ENCODE results near the gene HOXA13. TPM values are rescaled to one million over a fixed set of nuclear protein-coding genes. Genes with fewer than 3 reads are reported as not detected.

HOXA13 gene
- total RNA-seq, 4 donors from 2014 or later, result not detected

DNA sequence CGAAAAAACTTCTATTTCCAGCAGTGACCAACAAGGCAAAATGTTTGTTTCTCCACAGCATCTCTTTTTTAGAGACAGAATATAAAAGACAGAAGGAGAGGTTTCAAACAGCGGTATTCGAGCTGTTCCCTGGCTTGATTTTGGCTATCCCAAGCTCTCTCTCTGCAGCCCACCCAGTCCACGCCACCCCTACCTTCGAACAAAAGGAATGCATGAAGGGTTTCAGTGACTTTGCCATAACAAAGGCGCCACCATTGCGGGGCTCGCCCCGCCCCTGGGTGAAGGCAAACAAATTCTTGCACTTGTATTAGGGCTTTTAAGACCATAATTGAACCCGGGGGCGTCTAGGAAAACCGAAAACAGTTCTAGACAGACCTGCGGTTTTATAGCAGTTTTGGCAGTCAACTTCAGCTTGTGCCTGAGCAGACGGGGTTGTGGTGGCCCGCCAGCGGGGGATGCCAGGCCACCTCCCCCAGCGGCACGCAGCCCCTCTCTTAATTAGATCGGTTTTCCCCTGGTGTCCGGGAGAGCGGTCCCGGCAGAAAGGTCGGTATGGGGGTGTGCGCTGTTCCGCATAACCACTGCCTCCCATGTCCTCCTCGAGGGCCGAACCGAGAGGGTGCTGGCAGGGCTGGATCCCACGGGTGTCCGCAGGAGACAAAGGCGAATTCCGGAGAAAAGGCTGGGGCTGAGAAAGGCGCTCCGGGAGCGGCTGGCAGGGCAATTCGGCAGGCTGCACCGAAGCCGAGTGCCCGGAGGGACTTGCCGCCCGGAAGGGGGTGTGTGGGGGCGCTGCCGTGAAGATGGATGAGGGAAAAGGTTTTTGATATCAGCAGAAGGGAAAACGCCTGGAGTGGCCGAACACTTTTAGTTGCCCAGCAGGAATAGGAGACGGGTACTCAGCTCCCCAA is 12.2 kb downstream of the HOXA13 start:
- Histone ChIP-seq H3K9me3 (no peaks in the 10 kb centered on the region), H3K4me1 (peaks cover 47 to 71% (median 61%) of the 10 kb centered on the region in 4 donors), H3K4me3 (peak overlapping the region in 2 of 4 donors; percentile 20 to 27), H3K27me3 (peaks cover 15 to 100% (median 95%) of the 10 kb centered on the region in 4 donors), H3K36me3 (no peaks in the 10 kb centered on the region), H3K27ac (replicated peaks in 1 of 4) (no peak overlapping the region)
- DNase-seq (ENCODE audit: extremely low spot score), result no peak
- WGBS, result 8% methylated on average over 37 of the region's 46 CpGs
- TF ChIP-seq EP300 (IDR thresholded peaks at IDR 0.05), result no peak
- TF ChIP-seq POLR2AphosphoS5 (IDR thresholded peaks at IDR 0.05), result no peak
- no peak for TF ChIP-seq POLR2A (IDR thresholded peaks at IDR 0.05; ENCODE audit: low read depth)
- no peak for TF ChIP-seq CTCF (IDR thresholded peaks at IDR 0.05)
- intact Hi-C loops (cut with DNase I), result no loop called here

DNA sequence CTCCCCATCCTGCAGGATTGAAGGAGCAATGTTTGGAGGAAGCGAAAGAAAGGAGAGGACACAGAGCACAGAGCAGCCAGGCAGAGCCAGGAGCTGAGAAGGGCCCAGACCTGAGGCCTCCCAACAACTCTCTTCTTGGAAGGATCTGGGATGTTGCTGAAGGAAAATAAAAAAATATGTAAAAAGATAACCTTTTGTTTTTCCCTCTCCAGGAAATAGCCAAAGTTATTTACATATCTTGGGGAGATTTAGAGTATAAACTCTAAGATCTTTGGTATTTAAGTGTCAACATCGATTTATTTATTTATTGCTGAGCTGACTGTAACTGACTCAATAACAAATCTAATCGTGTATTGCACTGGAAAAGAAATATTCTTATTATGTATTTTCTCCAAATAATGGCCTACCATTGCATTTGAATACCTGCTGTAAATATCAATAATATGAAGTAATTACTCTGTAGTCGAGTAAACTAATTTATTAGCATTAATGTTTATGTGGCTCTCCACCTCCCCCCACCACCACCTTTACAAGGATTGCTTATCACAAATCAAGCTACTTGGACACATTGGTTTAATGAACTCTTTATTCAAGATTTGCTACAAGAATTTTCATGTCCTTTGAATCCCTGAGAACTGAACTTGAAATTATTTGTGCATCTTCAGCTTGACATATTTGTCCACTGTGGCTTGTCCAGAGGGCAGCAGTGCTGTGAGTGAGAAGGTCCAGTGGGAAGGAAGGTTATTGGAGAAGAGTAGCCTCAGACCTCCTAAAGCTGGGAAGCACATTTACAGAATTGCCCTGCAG is 13.0 kb downstream of the HOXA13 start:
- DNase-seq (ENCODE audit: extremely low spot score), result no peak
- H3K9me3 ChIP-seq, result no peaks in the 10 kb centered on the region
- H3K4me1 ChIP-seq, result peaks cover 42 to 67% (median 53%) of the 10 kb centered on the region in 4 donors
- 32% methylated on average over 4 of the region's 4 CpGs for WGBS
- H3K27ac ChIP-seq (replicated peaks in 1 of 4), result no peak overlapping the region
- H3K36me3 ChIP-seq, result no peaks in the 10 kb centered on the region
- intact Hi-C loops (cut with DNase I), result no loop called here
- TF ChIP-seq EP300 (IDR thresholded peaks at IDR 0.05) (no peak), CTCF (IDR thresholded peaks at IDR 0.05) (no peak), POLR2AphosphoS5 (IDR thresholded peaks at IDR 0.05) (no peak), POLR2A (IDR thresholded peaks at IDR 0.05; ENCODE audit: low read depth) (no peak)
- H3K27me3 ChIP-seq, result peaks cover 15 to 100% (median 99%) of the 10 kb centered on the region in 4 donors
- H3K4me3 ChIP-seq, result no peak overlapping the region

GRCh38 chr7:27185854-27186667 is 13.8 kb downstream of the HOXA13 start:
- no peaks in the 10 kb centered on the region for H3K9me3 ChIP-seq
- H3K27ac ChIP-seq (replicated peaks in 1 of 4), result no peak overlapping the region
- H3K27me3 ChIP-seq, result peaks cover 15 to 100% (median 96%) of the 10 kb centered on the region in 4 donors
- 9% methylated on average over 23 of the region's 24 CpGs for WGBS
- TF ChIP-seq POLR2A (IDR thresholded peaks at IDR 0.05; ENCODE audit: low read depth) (no peak), POLR2AphosphoS5 (IDR thresholded peaks at IDR 0.05) (no peak), CTCF (IDR thresholded peaks at IDR 0.05) (no peak), EP300 (IDR thresholded peaks at IDR 0.05) (no peak)
- H3K4me3 ChIP-seq, result no peak overlapping the region
- peaks cover 42 to 66% (median 51%) of the 10 kb centered on the region in 4 donors for H3K4me1 ChIP-seq
- intact Hi-C loops (cut with DNase I), result no loop called here
- H3K36me3 ChIP-seq, result no peaks in the 10 kb centered on the region
- DNase-seq (ENCODE audit: extremely low spot score), result no peak

DNA sequence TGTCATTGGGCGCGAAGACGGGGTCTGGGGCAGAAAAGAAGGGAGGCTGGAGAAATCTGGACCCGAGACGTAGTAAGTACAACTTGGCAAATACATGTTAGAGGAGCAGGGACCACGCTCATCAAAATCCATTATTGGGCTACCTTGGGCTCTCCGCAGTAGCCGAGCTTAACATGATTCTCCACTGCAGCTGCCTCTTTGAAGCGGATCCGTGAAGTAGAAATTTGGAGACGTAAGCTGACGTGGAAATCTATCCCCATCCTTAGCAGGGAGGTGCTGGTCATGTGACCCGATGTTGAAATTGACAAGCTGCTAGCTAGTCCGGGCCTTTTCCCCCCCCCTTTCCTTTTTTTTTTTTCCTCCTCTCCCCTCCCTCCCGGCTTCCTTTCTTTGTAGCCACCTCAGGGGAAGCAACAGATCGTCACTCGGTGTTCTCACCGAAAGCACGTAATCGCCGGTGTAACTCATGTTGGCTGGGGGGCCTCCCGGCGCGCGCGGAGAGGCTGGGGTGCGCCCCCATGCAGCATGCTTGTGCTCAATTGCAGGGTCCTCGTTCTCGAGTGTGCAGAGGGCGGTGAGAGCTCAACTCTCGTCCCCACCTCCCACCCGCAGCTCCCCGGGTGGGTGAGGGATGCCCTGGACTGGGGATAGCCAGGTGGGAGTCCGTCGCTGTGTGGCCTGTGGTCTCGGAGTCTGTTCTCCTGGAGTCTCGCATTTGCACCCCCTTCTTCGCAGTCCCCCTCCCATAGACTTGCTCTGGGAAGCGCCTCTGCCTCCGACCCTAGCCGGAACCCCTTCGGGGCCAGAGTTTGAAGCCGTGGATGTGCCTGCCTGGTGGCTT is 14.7 kb downstream of the HOXA13 start, which contains the start of gene HOXA11:
TSS of gene HOXA11 (minus strand) at position 220 of the 841 bp plus-strand sequence. CDS start at position 132, 88 bp downstream.
- Histone ChIP-seq H3K4me3 (peak within 1 kb of the TSS; percentile 38 to 49 (median 43)), H3K27me3 (peaks cover 15 to 100% (median 94%) of the 10 kb centered on the region in 4 donors), H3K36me3 (no peaks in the 10 kb centered on the region), H3K9me3 (no peaks in the 10 kb centered on the region), H3K27ac (replicated peaks in 1 of 4) (no peak within 1 kb of the TSS), H3K4me1 (peaks cover 42 to 68% (median 52%) of the 10 kb centered on the region in 4 donors)
- intact Hi-C loops (cut with DNase I), result no loop called here
- TF ChIP-seq POLR2AphosphoS5 (IDR thresholded peaks at IDR 0.05) (no peak), POLR2A (IDR thresholded peaks at IDR 0.05; ENCODE audit: low read depth) (no peak), EP300 (IDR thresholded peaks at IDR 0.05) (no peak), CTCF (IDR thresholded peaks at IDR 0.05) (no peak)
- 6% methylated on average over 43 of the region's 43 CpGs for WGBS
- DNase-seq (ENCODE audit: extremely low spot score), result no peak
